Stimulated activated naive CD8-positive, alpha-beta T cell treated with anti-CD3 and anti-CD28 coated beads, Interleukin-15, Interleukin-2, amounts not matched to agents 100 U/mL and 50 U/mL, for 24 hours (primary cell): Measurements from ENCODE around the gene POLR2I.
"Not testable (repeated sequence)": the region's sequence is repeated elsewhere in the genome, so short reads cannot be mapped to it uniquely, and the experiment has no call there.

Experiments used
- ATAC-seq: fragments of 150-1000 bp; cut with Tn5 transposase; one replicate; pipeline ENCODE4 v1.10.0; 2021
- DNase-seq: peaks from one replicate; pipeline ENCODE4 v3.0.0; 2021

Gene POLR2I

GRCh38 chr19:36101550-36102327 is 12.9 kb downstream of the POLR2I start:
- no peak for ATAC-seq
- DNase-seq: no peak

GRCh38 chr19:36100476-36100875 is 14.2 kb downstream of the POLR2I start:
- DNase-seq (no peak), ATAC-seq (no peak)

GRCh38 chr19:36099166-36099785 is 15.4 kb downstream of the POLR2I start:
- ATAC-seq (no peak), DNase-seq (no peak)

- ATAC-seq (no peak), DNase-seq (no peak)
Measured at GRCh38 chr19:36097036-36097435, 17.6 kb downstream of the POLR2I start.

- DNase-seq (no peak), ATAC-seq (no peak)
Measured at GRCh38 chr19:36093687-36094086, 21.0 kb downstream of the POLR2I start.

GRCh38 chr19:36093146-36093662 is 21.5 kb downstream of the POLR2I start:
- ATAC-seq: peak; percentile 83
- peak; percentile 25 for DNase-seq

GRCh38 chr19:36092566-36092965 is 22.1 kb downstream of the POLR2I start:
- DNase-seq (no peak), ATAC-seq (no peak)

GRCh38 chr19:36090910-36091695 is 23.6 kb downstream of the POLR2I start:
- DNase-seq: no peak
- ATAC-seq: no peak

- ATAC-seq (no peak), DNase-seq (no peak)
Measured at GRCh38 chr19:36089847-36090246, 24.8 kb downstream of the POLR2I start.

- DNase-seq (no peak), ATAC-seq (no peak)
Measured at GRCh38 chr19:36086326-36086725, 28.3 kb downstream of the POLR2I start.

GRCh38 chr19:36084231-36085009 is 30.3 kb downstream of the POLR2I start:
- DNase-seq (no peak), ATAC-seq (no peak)

GRCh38 chr19:36082916-36083315 is 31.8 kb downstream of the POLR2I start:
- ATAC-seq: no peak
- no peak for DNase-seq

- DNase-seq (no peak), ATAC-seq (no peak)
Measured at GRCh38 chr19:36081894-36082293, 32.8 kb downstream of the POLR2I start.

GRCh38 chr19:36081385-36081784 is 33.3 kb downstream of the POLR2I start:
- no peak for ATAC-seq
- no peak for DNase-seq

- no peak for ATAC-seq
- no peak for DNase-seq
Measured at GRCh38 chr19:36079389-36079945, 35.2 kb downstream of the POLR2I start.

GRCh38 chr19:36073121-36073876 is 41.4 kb downstream of the POLR2I start:
- no peak for DNase-seq
- ATAC-seq: no peak

- DNase-seq: no peak
- no peak for ATAC-seq
Measured at GRCh38 chr19:36072081-36072480, 42.6 kb downstream of the POLR2I start.

- not testable (repeated sequence) for ATAC-seq, DNase-seq
Measured at GRCh38 chr19:36068810-36069499, 45.7 kb downstream of the POLR2I start.

- no peak for DNase-seq
- no peak for ATAC-seq
Measured at GRCh38 chr19:36067681-36068080, 47.0 kb downstream of the POLR2I start.

- ATAC-seq (no peak), DNase-seq (no peak)
Measured at GRCh38 chr19:36064826-36065225, 49.8 kb downstream of the POLR2I start.
